A549 (cell line): ENCODE measurements around the gene SLC34A1.

ENCODE experiments used
- ELK1 ChIP-seq: fragments of 150-350 bp; IDR thresholded peaks from 2 replicates; pipeline ENCODE4 v1.6.1; 2014; ENCODE audit warnings: low read depth, mild to moderate bottlenecking, low read length
- FOSL2 ChIP-seq, 2 experiments: fragments of 450-650 bp in 1 of 2; fragments of >200 bp in 1 of 2; sonication (Bioruptor Twin) in 1 of 2; formaldehyde crosslinking; IDR thresholded peaks; 2 replicates each; pipeline versions ENCODE4 v1.5.0 to v1.6.1; 2016 to 2020; ENCODE audit warnings: mild to moderate bottlenecking in 1 of 2, moderate library complexity in 1 of 2
- HDAC2 ChIP-seq: fragments of 200-600 bp; sonication (generic); IDR thresholded peaks from 2 replicates; pipeline ENCODE4 v1.6.1; 2016
- HMGXB4 ChIP-seq: fragments of 250-450 bp; sonication (Bioruptor Pico); IDR thresholded peaks from 2 replicates; pipeline ENCODE4 v1.5.0; 2021; ENCODE audit warnings: mild to moderate bottlenecking, moderate library complexity, borderline replicate concordance
- MAZ ChIP-seq: fragments of 150-350 bp; IDR thresholded peaks from 2 replicates; pipeline ENCODE4 v1.6.1; 2014; ENCODE audit warnings: antibody characterized with exemption, low read depth, low read length, borderline replicate concordance
- RCOR1 ChIP-seq: fragments of 150-350 bp; IDR thresholded peaks from 2 replicates; pipeline ENCODE4 v1.6.1; 2014; ENCODE audit warnings: antibody characterized with exemption, low read length, low read depth
- SMC3 ChIP-seq: fragments of >200 bp; sonication (Bioruptor Twin); formaldehyde crosslinking; IDR thresholded peaks from 3 replicates; pipeline ENCODE4 v1.6.1; 2018; ENCODE audit warnings: inconsistent platforms
- TF ChIP-seq, protein P1 (sequence below): fragments of >200 bp; sonication (Bioruptor Twin); formaldehyde crosslinking; IDR thresholded peaks from 3 replicates; pipeline ENCODE4 v1.5.1; 2016
- TF ChIP-seq, protein P2 (sequence below): fragments of 450-650 bp; IDR thresholded peaks from 2 replicates; pipeline ENCODE4 v1.6.1; 2014; ENCODE audit warnings: antibody characterized with exemption

- TF ChIP-seq FOSL2 (IDR thresholded peaks at IDR 0.05): no peak
- no peak for TF ChIP-seq FOSL2 (CRISPR knock-in tag; IDR thresholded peaks at IDR 0.05)
- TF ChIP-seq, protein P1, sequence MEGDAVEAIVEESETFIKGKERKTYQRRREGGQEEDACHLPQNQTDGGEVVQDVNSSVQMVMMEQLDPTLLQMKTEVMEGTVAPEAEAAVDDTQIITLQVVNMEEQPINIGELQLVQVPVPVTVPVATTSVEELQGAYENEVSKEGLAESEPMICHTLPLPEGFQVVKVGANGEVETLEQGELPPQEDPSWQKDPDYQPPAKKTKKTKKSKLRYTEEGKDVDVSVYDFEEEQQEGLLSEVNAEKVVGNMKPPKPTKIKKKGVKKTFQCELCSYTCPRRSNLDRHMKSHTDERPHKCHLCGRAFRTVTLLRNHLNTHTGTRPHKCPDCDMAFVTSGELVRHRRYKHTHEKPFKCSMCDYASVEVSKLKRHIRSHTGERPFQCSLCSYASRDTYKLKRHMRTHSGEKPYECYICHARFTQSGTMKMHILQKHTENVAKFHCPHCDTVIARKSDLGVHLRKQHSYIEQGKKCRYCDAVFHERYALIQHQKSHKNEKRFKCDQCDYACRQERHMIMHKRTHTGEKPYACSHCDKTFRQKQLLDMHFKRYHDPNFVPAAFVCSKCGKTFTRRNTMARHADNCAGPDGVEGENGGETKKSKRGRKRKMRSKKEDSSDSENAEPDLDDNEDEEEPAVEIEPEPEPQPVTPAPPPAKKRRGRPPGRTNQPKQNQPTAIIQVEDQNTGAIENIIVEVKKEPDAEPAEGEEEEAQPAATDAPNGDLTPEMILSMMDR: no peak
- TF ChIP-seq RCOR1: no peak
- no peak for TF ChIP-seq SMC3
- no peak for TF ChIP-seq ELK1
- no peak for TF ChIP-seq HDAC2
- no peak for TF ChIP-seq MAZ
- no peak for TF ChIP-seq HMGXB4 (CRISPR knock-in tag)
- TF ChIP-seq, protein P2, sequence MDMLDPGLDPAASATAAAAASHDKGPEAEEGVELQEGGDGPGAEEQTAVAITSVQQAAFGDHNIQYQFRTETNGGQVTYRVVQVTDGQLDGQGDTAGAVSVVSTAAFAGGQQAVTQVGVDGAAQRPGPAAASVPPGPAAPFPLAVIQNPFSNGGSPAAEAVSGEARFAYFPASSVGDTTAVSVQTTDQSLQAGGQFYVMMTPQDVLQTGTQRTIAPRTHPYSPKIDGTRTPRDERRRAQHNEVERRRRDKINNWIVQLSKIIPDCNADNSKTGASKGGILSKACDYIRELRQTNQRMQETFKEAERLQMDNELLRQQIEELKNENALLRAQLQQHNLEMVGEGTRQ: no peak
These were observed 54.2 kb downstream of the SLC34A1 start for GRCh38 chr5:177438468-177438867.
